Measurements from ENCODE around the gene AOPEP. TPM values are rescaled to one million over a fixed set of nuclear protein-coding genes. Genes with fewer than 3 reads are reported as not detected.
A peak's percentile ranks its signal among the peaks of the same experiment; 100 is the strongest.

The AOPEP gene
- total and polyA plus RNA-seq, 8 donors = 73.9 to 407 (median 101) TPM

DNA sequence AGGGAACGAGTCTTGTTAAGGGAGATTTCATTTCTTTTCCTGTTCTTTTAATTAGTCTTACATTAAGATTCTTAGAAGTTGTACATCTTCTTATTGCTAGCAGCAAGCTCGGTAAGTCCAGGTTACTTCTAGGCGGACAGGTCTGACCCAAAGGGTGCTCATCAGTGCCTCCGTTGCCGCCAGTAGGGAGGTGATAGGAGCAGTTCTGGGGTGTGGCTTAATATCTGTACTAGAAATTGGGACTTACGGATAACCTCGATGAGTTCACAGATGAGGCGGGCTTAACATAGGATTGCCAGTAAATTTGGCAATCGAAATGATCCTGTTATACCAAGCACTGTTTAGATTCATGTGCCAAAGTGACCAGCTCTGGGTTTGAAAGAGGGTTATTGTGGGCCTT is 312.2 kb downstream of the AOPEP start:
- Histone ChIP-seq H3K9me3 (no peaks in the 10 kb centered on the region), H3K27me3 (no peaks in the 10 kb centered on the region), H3K27ac (peak overlapping the region in 4 of 5 donors; percentile 2 to 80 (median 60)), H3K36me3 (peaks cover 0 to 8% (median 2%) of the 10 kb centered on the region in 4 donors), H3K4me3 (no peak overlapping the region), H3K4me1 (peaks cover 29 to 88% (median 67%) of the 10 kb centered on the region in 4 donors)
- no peak for TF ChIP-seq POLR2A (IDR thresholded peaks at IDR 0.05)
- TF ChIP-seq, protein P1, sequence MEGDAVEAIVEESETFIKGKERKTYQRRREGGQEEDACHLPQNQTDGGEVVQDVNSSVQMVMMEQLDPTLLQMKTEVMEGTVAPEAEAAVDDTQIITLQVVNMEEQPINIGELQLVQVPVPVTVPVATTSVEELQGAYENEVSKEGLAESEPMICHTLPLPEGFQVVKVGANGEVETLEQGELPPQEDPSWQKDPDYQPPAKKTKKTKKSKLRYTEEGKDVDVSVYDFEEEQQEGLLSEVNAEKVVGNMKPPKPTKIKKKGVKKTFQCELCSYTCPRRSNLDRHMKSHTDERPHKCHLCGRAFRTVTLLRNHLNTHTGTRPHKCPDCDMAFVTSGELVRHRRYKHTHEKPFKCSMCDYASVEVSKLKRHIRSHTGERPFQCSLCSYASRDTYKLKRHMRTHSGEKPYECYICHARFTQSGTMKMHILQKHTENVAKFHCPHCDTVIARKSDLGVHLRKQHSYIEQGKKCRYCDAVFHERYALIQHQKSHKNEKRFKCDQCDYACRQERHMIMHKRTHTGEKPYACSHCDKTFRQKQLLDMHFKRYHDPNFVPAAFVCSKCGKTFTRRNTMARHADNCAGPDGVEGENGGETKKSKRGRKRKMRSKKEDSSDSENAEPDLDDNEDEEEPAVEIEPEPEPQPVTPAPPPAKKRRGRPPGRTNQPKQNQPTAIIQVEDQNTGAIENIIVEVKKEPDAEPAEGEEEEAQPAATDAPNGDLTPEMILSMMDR (IDR thresholded peaks at IDR 0.05) = no peak
- no peak for TF ChIP-seq POLR2AphosphoS5 (IDR thresholded peaks at IDR 0.05)
- TF ChIP-seq EP300 (IDR thresholded peaks at IDR 0.05) = no peak
- 88 to 92% (median 91%) methylated on average over 9 of the region's 9 CpGs for WGBS, 5 donors
- no peak for DNase-seq
- intact Hi-C loops (cut with DNase I; ENCODE audit: low total_unique reads) = no loop called here

DNA sequence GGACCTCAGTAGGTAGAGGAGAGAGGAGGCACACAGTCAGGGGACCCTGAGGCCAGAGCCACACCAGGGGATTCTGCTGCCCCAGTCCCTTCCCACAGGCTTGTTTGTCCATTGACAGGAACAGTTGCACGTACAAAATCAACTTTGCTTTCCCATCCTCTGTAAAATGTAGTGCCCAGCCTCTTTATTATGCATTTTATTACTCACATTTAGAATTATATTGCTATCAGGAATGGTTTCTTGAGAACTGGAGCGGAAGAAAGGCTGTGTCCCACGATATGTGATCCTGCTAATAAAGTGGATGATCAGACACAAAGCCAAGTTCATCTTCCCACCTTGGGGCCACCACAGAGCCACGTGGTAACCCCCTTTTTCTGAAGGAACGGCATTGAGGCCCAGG is 313.6 kb downstream of the AOPEP start:
- DNase-seq = no peak
- Histone ChIP-seq H3K9me3 (no peaks in the 10 kb centered on the region), H3K4me3 (no peak overlapping the region), H3K27ac (peak overlapping the region; percentile 12 to 93 (median 74)), H3K4me1 (peaks cover 42 to 90% (median 75%) of the 10 kb centered on the region in 4 donors), H3K36me3 (peaks cover 0 to 18% (median 8%) of the 10 kb centered on the region in 4 donors), H3K27me3 (no peaks in the 10 kb centered on the region)
- WGBS, 5 donors = 71 to 76% (median 72%) methylated on average over 5 of the region's 5 CpGs
- TF ChIP-seq EP300 (IDR thresholded peaks at IDR 0.05) (no peak), POLR2A (IDR thresholded peaks at IDR 0.05) (no peak), POLR2AphosphoS5 (IDR thresholded peaks at IDR 0.05) (no peak)
- TF ChIP-seq, protein P1 (IDR thresholded peaks at IDR 0.05) = no peak
- intact Hi-C loops (cut with DNase I; ENCODE audit: low total_unique reads) = no loop called here

DNA sequence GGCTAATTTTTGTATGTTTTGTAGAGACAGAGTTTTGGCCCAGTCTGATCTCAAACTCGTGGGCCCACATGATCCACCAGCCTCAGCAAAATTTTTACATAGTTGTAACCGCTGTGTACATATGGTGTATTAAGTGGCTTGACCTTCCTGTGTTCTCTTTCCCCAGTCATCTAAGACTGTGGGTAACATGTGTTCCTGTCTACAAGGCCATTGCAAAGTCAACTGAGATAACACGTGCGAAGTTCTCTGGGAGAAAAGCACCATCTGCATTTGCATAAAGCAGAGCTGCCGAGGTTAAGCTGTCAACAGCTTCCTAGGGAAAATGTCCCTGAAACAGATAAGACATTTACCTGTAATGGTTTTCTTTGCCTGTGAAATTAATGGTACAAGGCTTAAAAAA is 317.3 kb downstream of the AOPEP start:
- TF ChIP-seq POLR2AphosphoS5 (IDR thresholded peaks at IDR 0.05) = peak in 2 of 3 donors; percentile 11 to 71
- no peak for TF ChIP-seq EP300 (IDR thresholded peaks at IDR 0.05)
- H3K9me3 ChIP-seq = no peaks in the 10 kb centered on the region
- peaks cover 0 to 12% (median 6%) of the 10 kb centered on the region in 4 donors for H3K36me3 ChIP-seq
- DNase-seq = peak in 1 of 2 donors; percentile 68
- intact Hi-C loops (cut with DNase I; ENCODE audit: low total_unique reads) = no loop called here
- peak overlapping the region; percentile 75 to 93 (median 89) for H3K27ac ChIP-seq
- no peak overlapping the region for H3K4me3 ChIP-seq
- H3K4me1 ChIP-seq = peaks cover 51 to 89% (median 69%) of the 10 kb centered on the region in 4 donors
- H3K27me3 ChIP-seq = no peaks in the 10 kb centered on the region
- 30 to 39% (median 33%) methylated on average over 5 of the region's 5 CpGs for WGBS, 5 donors

DNA sequence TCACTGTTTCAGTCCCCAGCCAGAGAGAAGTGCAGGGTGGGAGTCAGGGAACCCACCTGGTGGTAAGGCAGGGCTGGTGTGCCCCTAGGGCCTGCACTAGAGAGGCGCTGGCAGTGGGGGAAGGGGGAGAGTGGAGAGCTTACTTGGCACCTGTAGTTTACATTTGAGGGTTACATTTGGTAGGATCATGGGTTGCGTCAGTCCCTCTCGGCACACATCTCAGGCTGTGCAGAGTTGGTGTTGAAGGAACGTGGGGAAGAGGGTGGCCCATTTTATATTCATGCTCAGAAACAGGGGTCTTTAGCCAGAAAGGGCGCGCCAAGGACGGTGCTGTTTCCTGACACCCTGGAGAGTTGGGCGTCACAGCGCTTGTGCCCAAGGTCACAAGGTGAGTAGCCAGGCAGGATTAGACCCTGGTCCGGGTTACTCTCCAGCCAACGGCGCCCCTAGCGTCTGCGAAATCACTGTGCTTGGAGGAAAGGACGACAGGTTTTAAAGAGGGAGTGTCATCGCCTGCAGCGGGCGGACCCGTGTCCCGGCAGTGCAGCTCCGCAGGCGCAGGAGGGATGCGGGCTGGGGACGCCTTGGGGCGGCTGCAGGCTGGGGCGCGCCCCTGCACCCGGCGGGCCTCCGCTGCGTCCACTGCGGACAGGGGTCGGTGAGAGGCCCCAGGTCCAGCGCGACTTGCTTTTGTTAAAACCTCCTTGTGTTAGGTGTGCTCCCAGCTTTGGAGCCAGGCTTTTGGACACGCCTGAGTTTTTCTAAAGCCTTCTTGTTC is 318.4 kb downstream of the AOPEP start:
- Histone ChIP-seq H3K4me3 (peak overlapping the region; percentile 27 to 40 (median 31)), H3K9me3 (no peaks in the 10 kb centered on the region), H3K27me3 (no peaks in the 10 kb centered on the region), H3K27ac (peak overlapping the region; percentile 48 to 93 (median 89)), H3K4me1 (peaks cover 51 to 97% (median 72%) of the 10 kb centered on the region in 4 donors), H3K36me3 (peaks cover 0 to 12% (median 6%) of the 10 kb centered on the region in 4 donors)
- intact Hi-C loops (cut with DNase I; ENCODE audit: low total_unique reads) = no loop called here
- DNase-seq = peak; percentile 77 to 91
- TF ChIP-seq EP300 (IDR thresholded peaks at IDR 0.05) = no peak
- no peak for TF ChIP-seq POLR2A (IDR thresholded peaks at IDR 0.05)
- peak in 2 of 3 donors; percentile 28 to 59 for TF ChIP-seq POLR2AphosphoS5 (IDR thresholded peaks at IDR 0.05)
- TF ChIP-seq, protein P1 (IDR thresholded peaks at IDR 0.05) = peak in 5 of 7 experiments; percentile 41 to 59 (median 44)
- 32 to 54% (median 36%) methylated on average over 15 to 36 of the region's 36 CpGs for WGBS, 5 donors
